Skeletal muscle cell (primary cell): ENCODE data around the gene OR2C1.
A peak's percentile ranks its signal among the peaks of the same experiment; 100 is the strongest.

Source experiments
- DNase-seq: peaks from one replicate; pipeline ENCODE4 v3.0.0-alpha.2; 2010; ENCODE audit warnings: low read depth
- H3K4me3 ChIP-seq: 2 replicates; pipeline ENCODE4 v1.5.1; 2011; ENCODE audit warnings: low read depth, mild to moderate bottlenecking, control low read depth, low read length, moderate library complexity

The OR2C1 gene

DNA sequence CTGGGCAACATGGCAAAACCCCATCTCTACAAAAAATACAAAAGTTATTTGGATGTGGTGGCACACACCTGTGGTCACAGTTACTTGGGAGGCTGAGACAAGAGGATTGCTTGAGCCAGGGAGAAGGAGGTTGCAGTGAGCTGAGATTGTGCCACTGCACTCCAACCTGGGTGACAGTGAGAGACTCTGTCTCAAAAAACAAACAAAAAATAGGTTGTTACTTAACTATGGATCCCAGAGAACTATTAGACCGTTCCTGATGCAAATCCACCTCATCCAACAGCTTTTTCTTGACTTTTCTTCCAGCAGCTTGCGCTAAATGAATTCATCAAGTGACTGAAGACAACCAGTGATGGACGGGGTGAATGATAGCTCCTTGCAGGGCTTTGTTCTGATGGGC, at the start of gene OR2C1:
Gene OR2C1, plus strand, starts transcription at position 301 of the 400 bp plus-strand sequence. Its CDS starts 52 bp downstream, at position 353.
- no peak within 1 kb of the TSS for H3K4me3 ChIP-seq
- DNase-seq = no peak

DNA sequence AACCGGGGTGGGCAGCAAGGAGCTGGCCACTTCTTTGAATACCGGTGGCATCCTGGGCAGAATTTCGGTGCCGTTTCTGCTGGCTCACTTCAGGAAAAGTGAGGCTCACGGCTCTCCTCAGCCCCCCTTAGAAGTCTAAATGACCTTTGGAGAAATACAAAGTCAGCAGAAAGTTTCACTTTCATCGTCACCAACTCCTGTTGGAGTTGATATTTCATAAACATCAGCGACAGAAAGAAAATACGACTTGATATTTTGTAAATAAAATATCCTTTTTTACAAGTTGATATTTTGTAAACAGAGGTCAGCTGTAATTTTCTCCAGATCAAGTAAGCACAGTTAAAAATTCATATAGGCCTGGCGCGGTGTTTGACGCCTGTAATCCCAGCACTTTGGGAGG, 49.6 kb upstream of the OR2C1 start:
- peak overlapping the region; percentile 80 for H3K4me3 ChIP-seq

DNA sequence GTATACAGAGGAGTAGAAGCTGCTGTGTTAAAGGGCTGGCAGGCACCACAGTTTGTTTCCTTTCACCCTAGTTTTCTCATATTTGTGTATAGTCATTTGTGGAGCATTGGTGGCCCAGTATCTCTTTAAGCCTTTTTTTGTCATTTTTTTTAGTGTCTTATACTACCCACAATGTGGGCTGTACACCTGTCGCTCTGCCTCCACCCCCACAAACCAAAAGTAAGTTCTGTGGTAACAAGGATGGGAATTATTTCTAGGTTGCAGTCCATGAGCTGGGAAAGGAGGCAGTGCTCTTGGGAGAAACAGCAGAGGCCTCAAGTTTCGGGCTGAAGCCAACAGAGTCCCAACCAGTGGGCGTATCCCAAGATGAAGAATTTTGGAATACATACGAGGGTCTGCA, 44.2 kb upstream of the OR2C1 start:
- DNase-seq = no peak
- H3K4me3 ChIP-seq = no peak overlapping the region

More for the DNA sequence above, 49.6 kb upstream of the OR2C1 start:
- no peak for DNase-seq

DNA sequence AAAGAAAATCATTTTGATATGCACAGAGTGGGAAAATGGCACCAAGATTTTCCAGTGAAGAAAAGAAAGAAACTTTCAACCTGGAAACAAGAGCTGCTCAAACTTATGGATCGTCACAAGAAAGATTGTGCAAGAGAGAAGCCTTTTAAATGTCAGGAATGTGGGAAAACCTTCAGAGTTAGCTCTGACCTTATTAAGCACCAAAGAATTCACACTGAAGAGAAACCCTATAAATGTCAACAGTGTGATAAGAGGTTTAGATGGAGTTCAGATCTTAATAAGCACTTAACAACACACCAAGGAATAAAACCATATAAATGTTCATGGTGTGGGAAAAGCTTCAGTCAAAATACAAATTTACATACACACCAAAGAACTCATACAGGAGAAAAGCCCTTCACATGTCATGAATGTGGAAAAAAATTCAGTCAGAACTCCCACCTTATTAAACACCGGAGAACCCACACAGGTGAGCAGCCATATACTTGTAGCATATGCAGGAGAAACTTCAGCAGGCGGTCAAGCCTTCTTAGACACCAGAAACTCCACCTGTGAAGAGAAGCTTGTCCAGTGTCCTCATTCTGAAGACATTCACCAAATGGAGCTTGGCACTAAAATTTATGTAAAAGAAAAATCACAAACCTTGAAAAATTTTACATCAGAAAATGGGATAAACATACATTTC, 38.2 kb upstream of the OR2C1 start:
- DNase-seq = no peak
- no peak overlapping the region for H3K4me3 ChIP-seq

DNA sequence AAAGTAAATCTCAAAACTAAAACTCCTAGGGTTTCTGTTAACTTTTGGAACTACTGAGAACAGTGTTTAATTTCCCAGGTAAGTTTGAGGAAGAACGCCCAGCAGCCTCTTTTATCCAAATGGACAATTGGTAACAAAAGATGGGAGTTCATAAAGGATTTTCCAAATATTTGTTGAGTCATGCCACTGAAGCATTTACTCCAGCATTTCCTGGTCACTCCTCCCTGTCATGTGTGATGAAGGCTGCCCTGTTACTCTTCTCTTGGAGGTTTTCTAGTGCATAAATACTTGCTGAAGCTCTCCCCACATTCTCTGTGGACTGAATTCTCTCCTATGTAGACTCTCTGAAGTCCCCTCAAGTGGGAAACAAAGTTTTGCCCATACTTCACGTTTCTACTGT, 33.9 kb upstream of the OR2C1 start:
- H3K4me3 ChIP-seq = no peak overlapping the region
- no peak for DNase-seq

DNA sequence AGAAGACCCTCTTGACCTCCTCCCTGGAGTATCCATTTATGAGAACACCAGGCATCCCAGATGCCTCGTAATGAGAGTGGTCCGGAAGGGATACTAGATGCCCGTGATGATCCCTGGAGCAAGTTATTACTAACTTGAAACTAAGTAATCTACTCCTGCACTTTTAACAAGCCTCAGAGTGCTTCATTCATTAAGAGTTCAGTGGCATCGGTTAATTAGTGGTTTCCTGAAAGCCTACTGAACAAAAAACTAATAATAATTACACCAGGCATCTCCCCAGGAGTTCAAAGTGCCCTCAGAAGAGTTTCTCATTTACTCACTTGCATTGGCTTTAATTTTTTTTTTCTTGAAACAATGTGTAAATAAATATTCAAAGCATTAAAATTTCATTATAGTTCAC, 28.2 kb upstream of the OR2C1 start:
- no peak overlapping the region for H3K4me3 ChIP-seq
- no peak for DNase-seq

DNA sequence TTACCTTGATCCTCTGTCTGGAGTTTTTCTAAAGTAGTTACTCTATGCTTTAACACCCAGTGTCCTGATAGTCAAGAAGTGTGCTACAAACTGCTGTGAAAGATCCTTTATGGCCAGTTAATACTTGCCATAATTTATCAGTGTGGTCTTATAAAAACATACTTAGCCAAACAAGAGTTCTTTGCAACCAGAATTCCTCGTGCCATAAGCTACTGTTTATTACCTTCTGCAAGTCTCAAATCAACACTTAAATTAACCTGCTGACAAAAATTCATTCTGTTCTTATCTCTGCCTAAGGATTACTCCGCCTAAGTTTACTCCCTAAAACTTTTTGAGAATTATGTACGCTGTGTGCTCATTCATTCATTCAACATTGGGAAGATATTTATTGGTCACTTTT, 27.6 kb upstream of the OR2C1 start:
- DNase-seq = no peak
- H3K4me3 ChIP-seq = no peak overlapping the region

DNA sequence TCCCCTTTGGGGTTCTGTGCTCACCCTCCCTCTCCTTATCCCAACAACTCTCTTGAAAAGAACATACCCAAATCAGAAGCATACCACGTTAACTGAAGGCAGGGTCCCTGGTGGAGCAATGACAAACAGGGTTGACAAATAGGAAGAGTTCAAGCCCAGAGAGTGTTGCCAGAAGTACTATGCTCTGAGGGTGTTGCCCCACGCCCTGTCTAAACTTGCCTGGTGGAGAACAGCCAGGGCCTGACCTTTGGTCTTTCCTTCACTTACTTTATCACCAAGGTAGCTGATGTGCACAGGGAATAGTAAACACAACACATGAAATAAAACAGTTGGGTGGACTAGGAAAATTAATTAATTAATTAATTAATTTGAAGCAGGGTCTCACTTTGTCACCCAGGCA, 27.0 kb upstream of the OR2C1 start:
- no peak for DNase-seq
- H3K4me3 ChIP-seq = no peak overlapping the region

DNA sequence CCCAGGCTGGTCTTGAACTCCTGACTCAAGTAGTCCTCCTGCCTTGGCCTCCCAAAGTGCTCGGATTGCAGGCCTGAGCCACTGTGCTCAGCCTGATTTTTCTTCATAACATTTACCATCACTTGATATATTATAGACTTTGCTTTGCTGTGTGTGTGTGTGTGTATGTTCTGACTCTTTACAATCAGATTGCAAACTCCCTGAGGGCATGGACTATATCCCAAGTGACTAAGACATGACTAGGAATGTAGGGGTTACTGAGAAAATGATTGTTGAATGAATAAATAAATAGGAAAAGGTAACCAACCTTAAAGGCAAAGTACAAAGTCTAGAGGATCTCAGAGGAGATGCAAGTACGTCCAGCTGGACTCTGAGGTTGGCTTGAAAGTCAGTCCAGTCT, 9.6 kb upstream of the OR2C1 start:
- no peak for DNase-seq
- no peak overlapping the region for H3K4me3 ChIP-seq

DNA sequence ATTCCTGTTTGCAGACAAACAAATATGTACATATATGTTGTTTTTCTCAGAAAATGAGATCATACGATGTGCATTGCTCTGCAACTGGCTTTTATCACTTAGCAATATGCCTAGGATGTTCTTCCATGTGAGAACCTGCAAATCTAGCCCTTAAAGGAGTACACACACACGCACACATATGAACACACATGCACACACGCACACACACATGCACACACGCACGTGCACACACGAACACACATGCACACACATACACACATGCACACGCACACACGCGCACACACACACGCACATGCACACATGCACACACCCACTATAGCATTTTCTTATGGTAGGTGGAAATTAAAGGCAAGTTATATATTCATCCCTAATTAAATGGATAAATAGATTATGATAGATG, 8.1 kb upstream of the OR2C1 start:
- no peak for DNase-seq
- H3K4me3 ChIP-seq = no peak overlapping the region

DNA sequence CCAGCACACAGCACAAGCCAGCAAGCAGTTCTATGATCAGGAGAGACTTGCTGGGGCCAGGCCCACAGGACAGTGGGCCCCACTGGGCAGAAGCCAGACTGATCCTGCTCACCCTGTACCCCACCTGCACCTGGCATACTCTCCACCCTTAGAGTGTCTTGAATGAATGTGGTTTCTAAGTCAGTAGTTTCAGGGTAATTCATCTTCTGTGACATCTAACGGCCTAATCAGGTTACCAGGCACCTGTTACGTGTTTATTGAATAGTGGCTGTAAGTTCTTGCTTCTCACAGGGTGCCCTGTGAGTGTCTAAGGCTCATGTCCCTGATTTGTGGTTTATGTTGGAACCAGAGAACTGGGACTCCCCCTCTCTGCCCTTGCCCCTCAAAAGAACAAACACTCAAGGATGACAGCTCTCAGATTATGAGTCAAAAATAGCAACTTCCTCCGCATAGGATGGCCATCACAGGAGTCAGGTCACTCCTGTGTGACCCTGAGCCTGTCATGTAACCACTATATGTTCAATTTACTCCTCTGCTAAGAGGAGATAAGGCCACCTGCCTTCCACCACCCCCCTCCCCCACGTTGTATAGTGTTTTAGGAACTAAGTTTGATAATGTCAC, 7.0 kb upstream of the OR2C1 start:
- DNase-seq = no peak
- H3K4me3 ChIP-seq = no peak overlapping the region

DNA sequence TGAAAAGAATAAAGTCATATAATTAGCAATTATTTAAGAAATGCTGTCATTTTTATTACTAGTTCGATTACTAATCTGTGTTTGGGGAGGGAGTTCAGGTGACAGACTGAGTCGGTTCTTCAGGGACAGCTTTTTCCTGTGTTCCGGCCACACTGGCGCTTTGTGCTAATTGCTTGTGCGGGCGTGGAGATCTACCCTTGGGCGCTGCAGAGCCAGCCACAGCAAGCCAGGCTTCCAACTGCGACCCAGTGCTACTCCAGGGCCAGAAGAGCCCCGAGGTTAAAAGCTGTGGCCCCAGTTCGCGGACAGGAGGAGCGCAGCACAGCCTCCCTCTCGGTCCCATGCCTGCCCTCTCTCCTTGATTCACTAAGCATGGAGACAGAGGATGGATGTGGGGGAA, 6.5 kb upstream of the OR2C1 start:
- H3K4me3 ChIP-seq = no peak overlapping the region
- DNase-seq = no peak

DNA sequence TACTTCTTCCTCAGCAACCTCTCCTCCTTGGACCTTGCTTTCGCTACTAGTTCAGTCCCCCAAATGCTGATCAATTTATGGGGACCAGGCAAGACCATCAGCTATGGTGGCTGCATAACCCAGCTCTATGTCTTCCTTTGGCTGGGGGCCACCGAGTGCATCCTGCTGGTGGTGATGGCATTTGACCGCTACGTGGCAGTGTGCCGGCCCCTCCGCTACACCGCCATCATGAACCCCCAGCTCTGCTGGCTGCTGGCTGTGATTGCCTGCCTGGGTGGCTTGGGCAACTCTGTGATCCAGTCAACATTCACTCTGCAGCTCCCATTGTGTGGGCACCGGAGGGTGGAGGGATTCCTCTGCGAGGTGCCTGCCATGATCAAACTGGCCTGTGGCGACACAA, 429 bp downstream of the OR2C1 start:
- no peak overlapping the region for H3K4me3 ChIP-seq
- no peak for DNase-seq

DNA sequence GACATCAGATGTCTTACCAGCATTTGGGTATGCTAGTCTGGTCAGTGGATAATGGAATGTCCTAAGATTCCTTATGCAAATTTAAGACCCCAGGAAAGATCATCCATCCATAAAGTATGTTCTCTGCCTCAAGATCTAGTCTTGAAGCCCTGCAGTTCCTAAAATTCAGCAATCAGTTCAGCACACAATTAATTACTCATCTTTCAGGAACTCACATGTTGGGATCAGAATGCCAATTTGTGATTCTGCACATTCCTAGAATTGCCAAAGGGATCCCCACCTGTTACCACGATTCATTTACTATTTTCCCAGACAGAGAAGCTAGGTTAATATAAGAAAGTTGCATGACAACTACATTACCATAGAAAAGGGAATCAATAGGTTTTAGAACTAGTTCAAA, 3.2 kb downstream of the OR2C1 start:
- H3K4me3 ChIP-seq = no peak overlapping the region
- no peak for DNase-seq

DNA sequence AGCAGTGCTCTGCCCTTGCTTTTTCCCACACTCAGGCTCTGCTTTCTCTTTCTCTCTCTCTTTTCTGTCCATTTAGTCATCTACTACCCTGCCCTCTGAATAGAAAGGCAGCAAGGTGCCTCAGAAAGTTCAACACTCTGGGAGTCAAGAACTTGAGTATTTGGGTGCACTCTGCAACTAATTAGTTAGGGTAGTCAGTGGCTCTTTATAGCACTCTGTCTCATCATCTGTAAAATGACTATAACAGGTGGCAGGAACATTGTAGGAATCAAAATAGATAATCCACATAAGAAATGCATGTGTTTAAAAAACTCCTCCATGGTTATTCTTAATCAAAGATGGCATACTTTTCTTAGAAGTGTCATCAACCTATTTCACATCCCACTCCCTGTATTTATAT, 7.2 kb downstream of the OR2C1 start:
- H3K4me3 ChIP-seq = no peak overlapping the region
- no peak for DNase-seq

DNA sequence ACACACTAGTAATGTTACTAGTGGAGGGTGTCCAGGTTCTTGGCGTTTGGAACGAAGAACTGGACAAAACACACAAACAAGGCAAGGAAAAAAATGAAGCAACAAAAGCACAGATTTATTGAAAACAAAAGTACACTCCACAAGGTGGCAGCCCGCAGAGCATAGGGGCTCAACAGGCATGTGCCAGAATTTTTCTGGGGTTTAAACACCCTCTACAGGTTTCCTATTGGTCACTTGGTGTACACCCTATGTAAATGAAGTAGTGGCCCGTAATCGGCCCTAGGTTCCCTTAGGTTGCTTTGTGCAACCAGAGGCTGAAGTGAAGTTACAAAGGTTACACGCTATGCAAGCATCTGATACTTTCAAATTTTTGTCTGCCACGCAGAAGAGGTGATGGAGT, 8.1 kb downstream of the OR2C1 start:
- H3K4me3 ChIP-seq = no peak overlapping the region
- no peak for DNase-seq

DNA sequence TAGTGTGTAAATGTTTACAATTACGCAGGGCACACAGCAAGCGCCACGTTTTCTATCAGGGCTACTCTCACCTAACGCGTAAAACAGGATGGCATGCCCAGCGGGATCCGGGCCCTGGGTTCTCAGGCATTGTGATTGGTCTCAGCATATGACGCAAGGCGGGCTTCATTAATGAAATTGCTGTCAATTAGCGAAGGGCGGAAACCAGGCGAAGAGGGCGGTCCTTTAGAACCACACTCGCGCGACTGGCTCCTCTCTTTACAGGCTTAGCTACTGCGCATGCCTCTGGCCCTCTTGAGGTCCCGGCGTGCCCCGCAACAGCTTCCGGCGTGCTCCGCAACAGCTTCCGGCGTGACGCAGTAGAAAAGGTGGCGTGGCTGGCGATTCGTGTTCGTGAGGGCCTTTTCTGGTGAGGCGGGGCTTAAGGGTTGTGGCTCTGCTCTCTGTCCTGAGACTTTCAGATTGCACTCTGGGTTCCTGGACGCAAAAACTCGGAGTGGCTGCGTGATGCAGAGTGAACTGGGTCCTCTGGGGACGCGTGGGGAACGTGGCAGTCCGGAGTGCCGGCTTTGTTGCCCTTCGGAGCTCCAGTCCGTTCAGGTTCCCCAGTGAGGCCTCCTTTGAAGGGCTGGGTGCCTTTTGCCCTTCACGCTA, 9.2 kb downstream of the OR2C1 start:
- peak; percentile 83 for DNase-seq
- peak overlapping the region; percentile 71 for H3K4me3 ChIP-seq

DNA sequence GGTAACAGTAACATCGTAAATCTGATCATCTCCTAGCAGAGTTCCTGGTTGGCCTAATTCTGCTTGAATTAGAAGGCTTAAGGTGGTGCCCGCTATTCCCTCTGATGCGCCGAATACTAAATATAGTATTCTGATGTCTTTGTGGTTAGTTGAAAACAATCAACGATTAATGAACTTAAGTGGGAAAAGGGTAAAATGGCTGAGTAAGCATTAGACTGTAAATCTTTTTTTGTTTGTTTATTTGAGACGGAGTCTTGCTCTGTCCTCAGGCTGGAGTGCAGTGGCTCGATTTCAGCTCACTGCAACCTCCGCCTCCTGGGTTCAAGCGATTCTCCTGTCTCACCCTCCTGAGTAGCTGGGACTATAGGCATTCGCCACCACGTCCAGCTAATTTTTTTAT, 13.4 kb downstream of the OR2C1 start:
- no peak overlapping the region for H3K4me3 ChIP-seq
- DNase-seq = no peak

DNA sequence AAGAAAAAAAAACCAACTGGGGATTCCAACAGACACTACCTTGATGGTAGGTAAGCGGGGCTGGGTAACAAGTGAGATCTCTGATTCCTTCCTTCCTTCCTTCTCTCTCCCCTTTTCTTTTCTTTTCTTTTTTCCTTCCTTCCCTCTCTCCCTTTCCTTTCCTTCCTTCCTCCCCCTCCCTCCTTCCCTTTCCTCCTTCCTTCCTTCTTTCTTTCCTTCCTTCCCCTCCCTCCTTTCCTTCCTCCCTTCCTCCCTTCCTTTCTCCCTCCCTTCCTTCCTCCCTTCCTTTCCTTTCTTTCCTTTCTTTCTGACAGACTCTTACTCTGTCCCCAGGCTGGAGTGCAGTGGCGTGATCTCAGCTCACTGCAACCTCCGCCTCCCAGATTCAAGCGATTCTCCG, 20.0 kb downstream of the OR2C1 start:
- DNase-seq = no peak

DNA sequence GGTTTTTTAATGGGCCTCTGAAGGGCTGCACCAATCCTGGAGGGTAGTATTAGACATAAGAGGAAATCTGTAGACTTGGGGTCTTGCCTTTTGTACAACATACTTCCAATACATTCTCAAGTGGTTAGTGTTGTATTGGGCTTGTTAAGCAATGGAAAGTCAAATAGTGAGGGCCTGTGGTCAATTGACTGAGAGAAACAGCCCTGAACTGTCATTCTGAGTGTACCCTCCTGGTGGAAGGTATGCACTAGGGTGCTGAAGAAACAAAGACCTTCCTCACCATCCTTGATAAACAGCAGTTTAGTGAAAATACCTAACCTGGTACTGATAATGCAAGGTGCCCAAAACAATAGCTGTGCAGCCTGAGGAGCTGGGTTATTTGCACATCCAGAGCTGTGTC, 22.2 kb downstream of the OR2C1 start:
- no peak overlapping the region for H3K4me3 ChIP-seq
- no peak for DNase-seq

More for the DNA sequence above, 20.0 kb downstream of the OR2C1 start:
- H3K4me3 ChIP-seq = no peak overlapping the region

DNA sequence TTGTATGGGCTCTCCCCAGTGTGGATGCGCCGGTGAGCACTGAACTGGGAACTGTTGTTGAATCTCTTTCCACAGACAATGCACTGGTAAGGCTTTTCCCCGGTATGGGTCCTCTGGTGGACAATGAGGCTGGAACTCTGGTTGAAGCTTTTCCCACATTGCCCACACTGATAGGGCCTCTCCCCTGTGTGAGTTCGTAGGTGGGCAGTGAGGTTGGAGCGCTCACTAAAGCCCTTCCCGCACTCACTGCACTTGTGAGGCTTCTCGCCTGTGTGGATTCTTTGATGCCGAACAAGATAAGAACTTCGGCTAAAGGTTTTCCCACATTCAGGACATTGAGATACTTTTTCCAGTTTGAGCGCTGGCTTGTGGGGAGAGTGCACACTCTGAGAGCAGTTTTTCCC, 27.4 kb downstream of the OR2C1 start:
- DNase-seq = no peak
- no peak overlapping the region for H3K4me3 ChIP-seq
